Measurements from ENCODE around the gene MAGEC3.

Gene MAGEC3

GRCh38 chrX:141947350-141947749, 109.2 kb downstream of the MAGEC3 start:
- DNase-seq (ENCODE audit: low spot score), result no peak
